K562 (cell line): Measurements from ENCODE around the gene ORAI3. TPM values are rescaled to one million over a fixed set of nuclear protein-coding genes. Genes with fewer than 3 reads are reported as not detected.

ENCODE experiments used
- ATAC-seq: fragments of 200-7000 bp; cut with Tn5 transposase; 3 replicates; pipeline ENCODE4 v1.9.1; 2020; ENCODE audit warnings: moderate library complexity
- BruUV-seq: library from RNA; stranded (reverse); fragments of 400-500 nt; replicated peaks from 2 replicates; lab custom pipeline; 2021; lab: Mats Ljungman, UMichigan
- CTCF ChIA-PET: fragments of 300-600 bp; formaldehyde crosslinking; extraction: SDS; loops from one replicate; lab custom pipeline; 2021; ENCODE audit warnings: low intra/inter-chr PET ratio; lab: Yijun Ruan, JAX
- POLR2A ChIA-PET: fragments of 300-600, 350-650 bp; sonication (Branson Sonifier 250); formaldehyde crosslinking; extraction: SDS; loops from one replicate; lab custom pipeline; 2021; ENCODE audit warnings: antibody characterized with exemption, inconsistent platforms; lab: Yijun Ruan, JAX
- DNase-seq, 4 experiments: peaks; one replicate each; pipeline versions ENCODE4 v3.0.0 to v3.0.0-alpha.2; 2011 to 2018; ENCODE audit warnings: low spot score in 3 of 4, mixed read lengths in 3 of 4; ENCODE audit errors: extremely low read depth in 1 of 4
- FAIRE-seq: peaks from 2 replicates; lab custom pipeline; 2011; peaks lifted over from hg19 to GRCh38; lab: Jason Lieb, UNC
- H2AFZ ChIP-seq: 2 replicates; pipeline ENCODE4 v1.6.0; 2011; ENCODE audit warnings: low read depth, low read length, control low read depth, inconsistent platforms
- H3K27ac ChIP-seq: fragments of 200-600 bp; 3 replicates; pipeline ENCODE4 v1.8.0; 2011; ENCODE audit warnings: low read depth, mild to moderate bottlenecking, control low read depth, inconsistent platforms, low read length, moderate library complexity, mixed read lengths; ENCODE audit errors: extremely low read depth
- H3K27me3 ChIP-seq, 2 experiments: fragments of 300-600 bp in 1 of 2; 2 replicates in 1 of 2; 3 replicates in 1 of 2; pipeline versions ENCODE4 v1.6.0 to v1.8.0; 2011; ENCODE audit warnings: inconsistent platforms in 2 of 2, low read length in 2 of 2, mild to moderate bottlenecking in 1 of 2, mixed read lengths in 1 of 2, moderate library complexity in 1 of 2; ENCODE audit not compliant: control insufficient read depth in 2 of 2, insufficient read depth in 2 of 2
- H3K36me3 ChIP-seq: fragments of 300-600 bp; 3 replicates; pipeline ENCODE4 v1.8.0; 2011; ENCODE audit warnings: mild to moderate bottlenecking, low read length, inconsistent platforms; ENCODE audit not compliant: control insufficient read depth, insufficient read depth
- H3K4me1 ChIP-seq, 2 experiments: fragments of 200-600 bp in 1 of 2; replicated peaks in 1 of 2; 2 replicates in 1 of 2; 3 replicates in 1 of 2; pipeline versions ENCODE4 v1.5.1 to v1.8.0; 2011; ENCODE audit warnings: inconsistent platforms in 2 of 2, low read length in 2 of 2, mild to moderate bottlenecking in 1 of 2, mixed read lengths in 1 of 2, moderate library complexity in 1 of 2; ENCODE audit not compliant: control insufficient read depth in 2 of 2, insufficient read depth in 2 of 2
- H3K4me2 ChIP-seq: 2 replicates; pipeline ENCODE4 v1.6.1; 2011; ENCODE audit warnings: low read length, control low read depth, inconsistent platforms, mixed read lengths; ENCODE audit not compliant: insufficient read depth
- H3K4me3 ChIP-seq: fragments of 200-600 bp; sonication (generic), shearing (Covaris generic); 2 replicates; pipeline ENCODE4 v1.5.1; 2016; ENCODE audit warnings: control low read depth, inconsistent platforms
- H3K79me2 ChIP-seq: fragments of 200-600 bp; 3 replicates; pipeline ENCODE4 v1.8.0; 2011; ENCODE audit warnings: low read length, inconsistent platforms; ENCODE audit not compliant: control insufficient read depth, insufficient read depth
- H3K9ac ChIP-seq, 2 experiments: 2 replicates each; pipeline versions ENCODE4 v1.6.0 to v1.6.1; 2011; ENCODE audit warnings: low read depth in 2 of 2, low read length in 2 of 2, control low read depth in 1 of 2, inconsistent platforms in 1 of 2, mild to moderate bottlenecking in 1 of 2, mixed read lengths in 1 of 2; ENCODE audit not compliant: insufficient read depth in 1 of 2
- H3K9me1 ChIP-seq: one replicate; pipeline ENCODE4 v1.6.0; 2011; ENCODE audit warnings: inconsistent platforms, mild to moderate bottlenecking, low read length, moderate library complexity; ENCODE audit not compliant: control insufficient read depth, insufficient read depth
- H3K9me3 ChIP-seq: replicated peaks from 2 replicates; pipeline ENCODE4 v1.5.1; 2011; ENCODE audit warnings: low read depth, low read length, inconsistent platforms; ENCODE audit not compliant: control insufficient read depth, insufficient read depth
- H4K20me1 ChIP-seq: replicated peaks from 2 replicates; pipeline ENCODE4 v1.6.1; 2011; ENCODE audit warnings: low read length, inconsistent platforms, mixed read lengths; ENCODE audit not compliant: control insufficient read depth, insufficient read depth
- CBX2 ChIP-seq: fragments of 200-600 bp; sonication (generic); IDR thresholded peaks from one replicate; pipeline ENCODE4 v1.6.1; 2012; ENCODE audit warnings: mild to moderate bottlenecking, low read length, inconsistent platforms; ENCODE audit not compliant: insufficient read depth, poor library complexity, severe bottlenecking
- EGR1 ChIP-seq: fragments of 450-650 bp; conservative IDR thresholded peaks from 2 replicates; pipeline ENCODE4 v1.6.1; 2017; ENCODE audit warnings: mild to moderate bottlenecking
- HIVEP1 ChIP-seq: fragments of 250-450 bp; sonication (Bioruptor Pico); IDR thresholded peaks from 2 replicates; pipeline ENCODE4 v1.4.0; 2020; ENCODE audit warnings: mild to moderate bottlenecking
- MEIS2 ChIP-seq: fragments of 450-650 bp; IDR thresholded peaks from 2 replicates; pipeline ENCODE4 v1.6.1; 2014; ENCODE audit warnings: mild to moderate bottlenecking; ENCODE audit not compliant: partially characterized antibody
- MIER1 ChIP-seq: fragments of 450-650 bp; IDR thresholded peaks from 2 replicates; pipeline ENCODE4 v1.6.1; 2016; ENCODE audit warnings: antibody characterized with exemption, mild to moderate bottlenecking, low read depth
- NFATC3 ChIP-seq: fragments of 450-650 bp; IDR thresholded peaks from 2 replicates; pipeline ENCODE4 v1.6.1; 2017; ENCODE audit warnings: mild to moderate bottlenecking
- POLR2H ChIP-seq: IDR thresholded peaks from 2 replicates; pipeline ENCODE4 v1.6.1; 2016; ENCODE audit warnings: missing genetic modification characterization, low read depth, mild to moderate bottlenecking, control low read depth, missing compliant biosample characterization, moderate library complexity
- SP1 ChIP-seq: sonication (generic); formaldehyde crosslinking; IDR thresholded peaks from 2 replicates; pipeline ENCODE4 v1.8.1; 2022; ENCODE audit warnings: mild to moderate bottlenecking, missing genetic modification reagents
- SRSF9 ChIP-seq: fragments of 200-400 bp; formaldehyde crosslinking; IDR thresholded peaks from 2 replicates; pipeline ENCODE4 v1.6.1; 2017; ENCODE audit warnings: low read depth, low read length, borderline replicate concordance
- TAF15 ChIP-seq: fragments of 200-400 bp; formaldehyde crosslinking; IDR thresholded peaks from 2 replicates; pipeline ENCODE4 v1.6.1; 2017; ENCODE audit warnings: mild to moderate bottlenecking, low read depth, low read length, moderate library complexity
- TBL1XR1 ChIP-seq, 2 experiments: IDR thresholded peaks; 2 replicates each; pipeline ENCODE4 v1.6.1; 2012; ENCODE audit warnings: improper control_type of control experiment in 2 of 2, low read length in 2 of 2, mild to moderate bottlenecking in 1 of 2
- YBX1 ChIP-seq: fragments of 450-650 bp; IDR thresholded peaks from 2 replicates; pipeline ENCODE4 v1.7.1; 2016; ENCODE audit warnings: mild to moderate bottlenecking
- ZNF175 ChIP-seq: fragments of 200-800 bp; sonication (Bioruptor generic); IDR thresholded peaks from 2 replicates; pipeline ENCODE4 v1.6.1; 2016; ENCODE audit warnings: low read depth, mild to moderate bottlenecking, missing genetic modification characterization, missing compliant biosample characterization
- ZNF311 ChIP-seq: fragments of 250-450 bp; sonication (Bioruptor Pico); IDR thresholded peaks from 2 replicates; pipeline ENCODE4 v1.4.0; 2020; ENCODE audit warnings: mild to moderate bottlenecking, moderate library complexity
- ZNF347 ChIP-seq: fragments of 450-650 bp; formaldehyde crosslinking; IDR thresholded peaks from 2 replicates; pipeline ENCODE4 v1.4.0; 2020; ENCODE audit warnings: low read depth, mild to moderate bottlenecking, moderate library complexity
- ZNF384 ChIP-seq: IDR thresholded peaks from 2 replicates; pipeline ENCODE4 v1.6.1; 2012; ENCODE audit warnings: low read depth, low read length, improper control_type of control experiment
- ZNF444 ChIP-seq: fragments of 250-450 bp; sonication (Bioruptor Pico); IDR thresholded peaks from 2 replicates; pipeline ENCODE4 v1.4.0; 2020; ENCODE audit warnings: mild to moderate bottlenecking, moderate library complexity
- ZNF75A ChIP-seq: fragments of 450-650 bp; formaldehyde crosslinking; IDR thresholded peaks from 2 replicates; pipeline ENCODE4 v1.4.0; 2020; ENCODE audit warnings: mild to moderate bottlenecking
- ZNF77 ChIP-seq: fragments of 250-450 bp; sonication (Bioruptor Pico); IDR thresholded peaks from 2 replicates; pipeline ENCODE4 v1.5.0; 2020
- WGBS: fragments of 100-300 bp; shearing (Covaris generic); methylation state at CpG from one replicate; pipeline ENCODE4 v1.1.6; 2016; ENCODE audit warnings: low coverage, mixed read lengths; ENCODE audit not compliant: insufficient coverage; ENCODE audit errors: missing lambda C conversion rate; 5-methylcytosine and 5-hydroxymethylcytosine counted together
- in situ Hi-C: fragments of 300-500 bp; cut with MboI; formaldehyde crosslinking; loops from 4 replicates; pipeline ENCODE4 v1.15.0; 2018; ENCODE audit warnings: inconsistent platforms, mixed read lengths
- intact Hi-C: fragments of 100-400 bp; cut with micrococcal nuclease; formaldehyde crosslinking; loops from 2 replicates; pipeline ENCODE4 v1.14.2; 2022
- polyA plus RNA-seq, 8 experiments: library from polyadenylated mRNA; depleted of rRNA in 4 of 8; stranded (reverse) in 5 of 8; unstranded in 3 of 8; fragments of >200 nt; fragmentation: Nextera tagmentation in 2 of 8; fragmentation: Illumina TruSeq in 1 of 8; extraction: Ambion mirVana in 2 of 8; extraction: Trizol in 1 of 8; gene quantifications; 2 replicates each; pipeline versions ENCODE4 v1.2.1 to v1.2.3, GENCODE V29; 2011 to 2014; ENCODE audit warnings: inconsistent platforms in 1 of 8, missing spikeins in 1 of 8
- total RNA-seq, 7 experiments: library from RNA; depleted of rRNA in 6 of 7; stranded (reverse); fragments of >200 nt in 6 of 7; fragmentation: Illumina TruSeq in 2 of 7; extraction: Trizol in 2 of 7; gene quantifications; 2 replicates each; pipeline versions ENCODE4 v1.2.1 to v1.2.3, GENCODE V29; 2011 to 2021; ENCODE audit warnings: low replicate concordance in 1 of 7
- TF ChIP-seq, protein P1 (sequence below): fragments of 250-450 bp; sonication (Bioruptor Pico); IDR thresholded peaks from 2 replicates; pipeline ENCODE4 v1.8.0; 2021; ENCODE audit warnings: mild to moderate bottlenecking, moderate library complexity
- TF ChIP-seq, protein P2 (sequence below): fragments of 250-450 bp; sonication (Bioruptor Pico); IDR thresholded peaks from 2 replicates; pipeline ENCODE4 v1.8.0; 2022; ENCODE audit warnings: inconsistent platforms

The ORAI3 gene
- total and polyA plus RNA-seq, 9 of the 15 experiments (the other 6 are each of a cell fraction or from before 2014, with no cell fraction given), result 4.9 to 23.3 (median 14.1) TPM

DNA sequence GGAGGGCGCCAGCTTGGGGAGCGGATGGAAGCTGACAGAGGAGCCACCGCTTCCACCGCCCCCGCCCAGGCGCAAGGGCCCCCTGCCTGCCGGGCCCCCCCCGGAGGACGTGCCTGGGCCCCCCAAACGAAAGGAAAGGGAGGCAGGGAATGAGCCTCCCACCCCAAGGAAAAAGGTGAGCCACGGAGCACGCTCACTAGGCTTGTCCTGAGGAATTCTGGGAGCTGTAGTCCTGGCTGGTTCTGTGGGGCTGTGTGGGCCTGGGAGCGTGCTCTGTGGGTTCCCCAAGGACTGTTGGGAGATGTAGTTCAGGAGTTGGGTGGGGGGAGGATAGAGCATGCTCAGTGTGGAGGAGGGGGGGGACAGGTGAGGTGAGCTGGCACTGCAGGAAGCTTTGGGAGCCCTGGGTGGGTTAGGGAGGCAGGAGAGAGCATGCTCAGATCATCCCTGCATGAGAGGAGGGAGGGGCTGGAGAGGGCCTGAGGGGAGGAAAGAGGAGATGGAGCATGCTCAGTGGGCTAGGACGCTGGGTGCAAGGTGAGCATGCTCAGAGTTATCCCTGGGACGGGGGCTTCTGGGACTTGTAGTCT, 21.0 kb upstream of the ORAI3 start:
- no peak overlapping the region; the same call in 1 of the 2 replicates for H3K4me2 ChIP-seq
- H3K27ac ChIP-seq, result no peak overlapping the region
- WGBS, result 73% methylated on average over 3 of the region's 15 CpGs
- no peaks in the 10 kb centered on the region; a peak in 1 of 5 replicates for H3K27me3 ChIP-seq
- H3K9me3 ChIP-seq, result no peaks in the 10 kb centered on the region
- peaks cover 1% of the 10 kb centered on the region; the same call in 1 of the 2 replicates for H4K20me1 ChIP-seq
- intact Hi-C loops (no loop called here), in situ Hi-C loops (no loop called here)
- peaks cover 0 to 49% of the 10 kb centered on the region in 2 experiments; a peak in 3 of 5 replicates for H3K4me1 ChIP-seq
- POLR2A ChIA-PET, result interaction anchor here (0.6 to 1.1 kb wide), 5 partner anchors 26 to 371 kb away, joined by 3 to 4 read pairs (median 3); partner anchors contain the start of gene FUS
- peak; percentile 48 to 81 (median 64) for DNase-seq
- ATAC-seq, result peak; percentile 83
- peaks cover 3% of the 10 kb centered on the region for H3K9me1 ChIP-seq
- peaks cover 61% of the 10 kb centered on the region; the same call in 2 of the 3 replicates for H3K36me3 ChIP-seq
- FAIRE-seq, result peak; percentile 98
- H2AFZ ChIP-seq, result no peak overlapping the region
- no TSS peak for BruUV-seq
- H3K9ac ChIP-seq, result peak overlapping the region in 1 of 2 experiments; percentile 54; a peak in 2 of 4 replicates
- CTCF ChIA-PET, result no interaction called here
- peaks cover 13% of the 10 kb centered on the region for H3K79me2 ChIP-seq
- H3K4me3 ChIP-seq, result no peak overlapping the region
- peak; percentile 60 for TF ChIP-seq EGR1
- TF ChIP-seq TBL1XR1 (IDR thresholded peaks at IDR 0.05; ENCODE audit: low read length in 2 of 2), result no peak
- TF ChIP-seq ZNF75A (CRISPR knock-in tag), result no peak
- TF ChIP-seq SP1, result peak; percentile 55; the same call in 1 of the 2 replicates
- no peak for TF ChIP-seq CBX2
- no peak for TF ChIP-seq ZNF311 (CRISPR knock-in tag)
- peak; percentile 15 for TF ChIP-seq MEIS2
- no peak for TF ChIP-seq ZNF77 (CRISPR knock-in tag)
- TF ChIP-seq, protein P1, sequence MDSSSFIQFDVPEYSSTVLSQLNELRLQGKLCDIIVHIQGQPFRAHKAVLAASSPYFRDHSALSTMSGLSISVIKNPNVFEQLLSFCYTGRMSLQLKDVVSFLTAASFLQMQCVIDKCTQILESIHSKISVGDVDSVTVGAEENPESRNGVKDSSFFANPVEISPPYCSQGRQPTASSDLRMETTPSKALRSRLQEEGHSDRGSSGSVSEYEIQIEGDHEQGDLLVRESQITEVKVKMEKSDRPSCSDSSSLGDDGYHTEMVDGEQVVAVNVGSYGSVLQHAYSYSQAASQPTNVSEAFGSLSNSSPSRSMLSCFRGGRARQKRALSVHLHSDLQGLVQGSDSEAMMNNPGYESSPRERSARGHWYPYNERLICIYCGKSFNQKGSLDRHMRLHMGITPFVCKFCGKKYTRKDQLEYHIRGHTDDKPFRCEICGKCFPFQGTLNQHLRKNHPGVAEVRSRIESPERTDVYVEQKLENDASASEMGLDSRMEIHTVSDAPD, result no peak
- TF ChIP-seq YBX1, result no peak
- TF ChIP-seq ZNF347, result no peak
- TF ChIP-seq MIER1, result no peak
- TF ChIP-seq POLR2H (tag), result no peak
- no peak for TF ChIP-seq ZNF175 (CRISPR knock-in tag)
- TF ChIP-seq ZNF444 (CRISPR knock-in tag), result no peak
- no peak for TF ChIP-seq HIVEP1 (CRISPR knock-in tag)
- TF ChIP-seq, protein P2, sequence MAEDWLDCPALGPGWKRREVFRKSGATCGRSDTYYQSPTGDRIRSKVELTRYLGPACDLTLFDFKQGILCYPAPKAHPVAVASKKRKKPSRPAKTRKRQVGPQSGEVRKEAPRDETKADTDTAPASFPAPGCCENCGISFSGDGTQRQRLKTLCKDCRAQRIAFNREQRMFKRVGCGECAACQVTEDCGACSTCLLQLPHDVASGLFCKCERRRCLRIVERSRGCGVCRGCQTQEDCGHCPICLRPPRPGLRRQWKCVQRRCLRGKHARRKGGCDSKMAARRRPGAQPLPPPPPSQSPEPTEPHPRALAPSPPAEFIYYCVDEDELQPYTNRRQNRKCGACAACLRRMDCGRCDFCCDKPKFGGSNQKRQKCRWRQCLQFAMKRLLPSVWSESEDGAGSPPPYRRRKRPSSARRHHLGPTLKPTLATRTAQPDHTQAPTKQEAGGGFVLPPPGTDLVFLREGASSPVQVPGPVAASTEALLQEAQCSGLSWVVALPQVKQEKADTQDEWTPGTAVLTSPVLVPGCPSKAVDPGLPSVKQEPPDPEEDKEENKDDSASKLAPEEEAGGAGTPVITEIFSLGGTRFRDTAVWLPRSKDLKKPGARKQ (CRISPR knock-in tag), result no peak
- no peak for TF ChIP-seq NFATC3
- TF ChIP-seq SRSF9, result no peak
- no peak for TF ChIP-seq ZNF384
- TF ChIP-seq TAF15, result no peak
